ENCODE measurements around the gene NXPH2.

NXPH2 gene

DNA sequence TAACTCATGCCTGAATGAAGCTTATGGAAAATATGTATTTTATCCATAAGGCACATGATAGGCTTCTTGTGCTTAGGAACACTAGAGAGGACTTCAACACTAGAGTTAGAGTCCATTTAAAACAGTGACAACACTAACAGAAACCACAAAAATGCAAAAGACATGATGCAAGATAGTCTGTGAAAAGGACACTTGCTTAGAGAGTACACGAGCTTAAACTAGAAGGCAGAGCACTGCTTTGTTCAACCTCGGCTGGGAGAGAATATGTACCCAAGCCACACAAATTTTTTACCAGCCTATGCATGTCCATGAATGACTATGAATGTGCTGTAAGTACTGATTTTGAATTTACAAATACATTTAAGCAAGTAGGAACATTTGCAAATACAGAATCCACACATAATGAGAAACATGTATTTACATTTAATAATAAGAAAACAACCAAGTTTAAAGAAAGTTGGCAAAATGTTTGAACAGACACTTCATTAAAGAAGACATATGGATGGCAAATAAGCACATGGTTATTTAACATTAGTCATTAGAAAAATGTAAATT is 148.0 kb downstream of the NXPH2 start:
- no peak for DNase-seq

DNA sequence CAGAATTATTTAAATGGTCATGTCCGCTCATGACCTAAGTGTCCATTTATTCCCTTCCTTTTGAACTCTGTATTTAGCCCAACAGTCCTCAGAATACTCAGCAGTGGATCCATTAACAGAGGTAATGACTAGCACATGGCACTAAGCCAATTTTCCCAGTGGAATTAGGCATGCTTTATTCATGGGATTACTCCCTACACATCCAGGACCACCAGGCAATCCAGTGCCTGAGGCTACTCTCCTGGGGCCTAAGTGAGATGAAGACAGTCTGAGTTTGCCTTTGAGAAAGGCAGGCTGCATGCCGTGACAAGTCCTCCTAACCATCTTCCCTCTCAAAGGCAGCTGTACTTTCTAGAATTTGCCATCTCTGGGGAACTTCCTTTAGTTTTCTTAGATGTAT is 150.0 kb downstream of the NXPH2 start:
- no peak for DNase-seq

DNA sequence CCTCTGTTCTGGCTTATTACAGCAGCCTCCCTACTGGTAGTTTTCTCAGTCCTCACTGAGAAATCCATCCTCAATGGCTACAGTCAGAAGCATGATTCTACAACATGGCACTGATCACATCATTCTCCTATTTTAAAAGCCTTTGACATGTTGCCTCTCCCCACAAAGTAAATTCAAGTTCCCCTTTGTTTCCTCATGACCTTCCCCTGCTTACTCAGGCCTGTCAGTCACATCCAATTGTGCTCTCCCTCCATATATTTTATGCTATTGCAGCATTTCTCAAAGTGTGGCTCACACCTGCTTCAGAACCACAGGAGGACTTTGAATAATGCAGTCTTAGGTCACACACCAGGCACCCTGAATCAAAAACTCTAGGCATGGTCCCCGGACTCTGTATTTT is 154.0 kb downstream of the NXPH2 start:
- DNase-seq, result peak; percentile 18 to 48

DNA sequence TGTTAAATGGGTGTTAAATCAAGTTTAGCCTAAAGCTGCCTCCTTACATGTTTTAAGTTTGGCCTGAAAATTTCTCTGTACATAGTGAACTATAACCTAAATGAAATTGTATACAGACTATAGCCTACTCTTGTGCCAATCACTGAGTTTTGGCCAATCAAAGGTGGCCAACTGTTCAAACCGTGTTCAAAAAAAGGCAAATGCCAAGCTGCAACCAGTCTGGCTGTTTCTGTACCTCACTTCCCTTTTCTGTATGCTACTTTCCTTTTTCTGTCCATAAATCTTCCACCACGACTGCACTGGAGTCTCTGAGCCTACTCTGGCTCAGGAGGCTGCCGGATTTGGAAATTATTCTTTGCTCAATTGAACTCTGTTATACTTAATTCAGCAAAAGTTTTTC is 157.6 kb downstream of the NXPH2 start:
- peak; percentile 80 to 84 for DNase-seq

DNA sequence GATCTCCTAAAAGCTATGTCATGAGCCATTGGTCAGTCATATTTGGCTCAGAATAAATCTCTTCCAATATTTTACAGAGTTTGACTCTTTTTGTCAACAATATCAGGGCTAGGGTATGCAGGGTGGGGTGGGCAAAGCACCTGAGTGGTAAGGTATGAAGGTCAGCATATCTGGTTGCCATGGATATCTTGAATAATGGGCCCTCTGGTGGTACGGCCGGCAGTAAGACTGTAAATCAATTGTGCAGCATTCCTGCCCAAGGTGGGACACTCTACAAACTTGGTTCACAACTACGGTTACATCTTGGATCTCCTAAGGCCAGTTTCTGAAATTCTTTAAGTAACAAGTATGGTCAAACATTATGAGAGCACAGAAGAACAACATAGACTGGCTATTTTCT is 159.1 kb downstream of the NXPH2 start:
- no peak for DNase-seq

DNA sequence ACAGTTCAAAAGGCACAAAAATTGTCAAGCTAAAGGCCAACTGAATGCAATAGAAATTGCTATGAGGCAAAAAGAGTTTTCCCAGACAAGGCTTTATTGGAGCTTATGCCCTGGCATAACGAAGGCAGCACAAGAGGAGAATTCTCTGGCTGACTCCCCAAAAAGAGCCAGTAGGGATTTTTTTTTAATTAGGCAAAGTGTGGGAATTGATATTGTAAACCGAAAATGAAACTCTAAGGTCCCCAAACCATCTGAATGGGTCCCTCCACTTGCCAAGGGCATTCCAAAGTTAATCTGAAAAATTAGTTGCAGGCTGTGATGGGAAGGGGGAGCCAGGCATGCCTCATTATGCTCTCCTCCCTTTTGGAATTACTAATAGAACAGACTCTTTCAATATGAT is 159.8 kb downstream of the NXPH2 start:
- no peak for DNase-seq

Measured in Kasumi-1 (cell line).